ENCODE data around the gene ERO1B. TPM values are rescaled to one million over a fixed set of nuclear protein-coding genes. Genes with fewer than 3 reads are reported as not detected.
A peak's percentile ranks its signal among the peaks of the same experiment; 100 is the strongest.
"Not testable (repeated sequence)": the region's sequence is repeated elsewhere in the genome, so short reads cannot be mapped to it uniquely, and the experiment has no call there.

The ERO1B gene, protein sequence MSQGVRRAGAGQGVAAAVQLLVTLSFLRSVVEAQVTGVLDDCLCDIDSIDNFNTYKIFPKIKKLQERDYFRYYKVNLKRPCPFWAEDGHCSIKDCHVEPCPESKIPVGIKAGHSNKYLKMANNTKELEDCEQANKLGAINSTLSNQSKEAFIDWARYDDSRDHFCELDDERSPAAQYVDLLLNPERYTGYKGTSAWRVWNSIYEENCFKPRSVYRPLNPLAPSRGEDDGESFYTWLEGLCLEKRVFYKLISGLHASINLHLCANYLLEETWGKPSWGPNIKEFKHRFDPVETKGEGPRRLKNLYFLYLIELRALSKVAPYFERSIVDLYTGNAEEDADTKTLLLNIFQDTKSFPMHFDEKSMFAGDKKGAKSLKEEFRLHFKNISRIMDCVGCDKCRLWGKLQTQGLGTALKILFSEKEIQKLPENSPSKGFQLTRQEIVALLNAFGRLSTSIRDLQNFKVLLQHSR
- 10 to 100 TPM in 1 of 9 donors, 1 to 10 TPM in 8; 4.3 to 18.3 (median 7.2) TPM for total RNA-seq
- polyA plus RNA-seq: 10 to 100 TPM in 1 of 3 donors, 1 to 10 TPM in 2; 3.5 to 23.0 (median 5.1) TPM
- long read RNA-seq, donor 1: 0 reads
- long read RNA-seq, donor 2: 0 reads
- long read RNA-seq, donor 3: 0 reads
- long read RNA-seq, donor 4, partial matches to known transcripts: 2 of 4 reads
- long read RNA-seq, donor 4, other reads (novel, unspliced or antisense): 2 of 4 reads
- long read RNA-seq, donor 5, partial matches to known transcripts: 0 of 7 reads
- long read RNA-seq, donor 5, other reads (novel, unspliced or antisense): 7 of 7 reads
- long read RNA-seq, donor 6, partial matches to known transcripts: 1 of 1 reads
- long read RNA-seq, donor 6, other reads (novel, unspliced or antisense): 0 of 1 reads
- long read RNA-seq, donor 7: 0 reads
- long read RNA-seq, donor 8: 0 reads
- long read RNA-seq, donor 9: 0 reads
- long read RNA-seq, donor 10: 0 reads

DNA sequence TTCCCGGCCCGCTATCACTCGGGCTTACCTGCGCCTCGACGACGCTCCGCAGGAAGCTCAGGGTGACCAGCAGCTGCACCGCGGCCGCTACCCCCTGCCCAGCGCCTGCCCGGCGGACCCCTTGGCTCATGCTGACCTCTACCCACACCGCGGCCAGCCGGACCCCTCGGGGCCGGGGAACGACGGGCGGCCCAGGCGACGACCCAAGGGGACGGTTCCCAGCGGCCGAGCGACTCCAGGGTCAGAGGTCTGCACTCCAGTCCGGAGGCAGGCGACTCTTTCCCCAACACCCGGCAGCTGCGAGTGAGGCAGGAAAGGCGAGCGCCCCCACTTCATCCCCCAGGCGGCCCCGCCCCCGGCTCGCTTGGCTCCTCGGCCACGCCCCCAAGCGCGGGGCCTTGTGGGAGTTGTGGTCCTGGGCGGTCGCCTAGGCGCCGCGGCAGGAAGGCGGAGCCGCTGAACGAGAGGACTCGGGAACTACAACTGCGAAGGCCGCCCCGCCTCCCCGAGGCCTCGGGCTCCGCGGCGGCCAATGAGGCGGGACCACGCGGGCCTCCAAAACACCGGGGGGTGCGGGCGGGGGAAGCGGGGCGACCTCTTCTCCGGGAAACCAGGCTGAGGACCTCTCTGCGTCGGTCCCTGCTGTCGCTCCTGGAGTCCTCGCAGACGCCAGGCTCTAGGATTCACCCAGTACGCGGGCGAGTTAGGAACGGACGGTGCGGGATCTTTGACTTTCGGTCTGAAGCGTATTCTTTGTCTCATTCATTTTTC is at the start of gene ERO1B:
Gene ERO1B, minus strand, starts transcription at position 305 of the 771 bp plus-strand sequence. Its CDS starts 175 bp downstream, at position 130.
- Histone ChIP-seq H3K4me3 (peak within 1 kb of the TSS; percentile 63 to 75 (median 74)), H3K27ac (peak within 1 kb of the TSS; percentile 19 to 85 (median 76)), H3K4me1 (replicated peaks in 1 of 2) (peaks cover 9 to 10% of the 10 kb centered on the region in 2 donors), H3K9me3 (replicated peaks in 1 of 3) (no peaks in the 10 kb centered on the region), H3K27me3 (no peaks in the 10 kb centered on the region), H3K36me3 (replicated peaks in 1 of 2) (no peaks in the 10 kb centered on the region)
- peak; percentile 96 to 98 (median 98) for DNase-seq
- intact Hi-C loops (cut with DNase I): no loop called here
- TF ChIP-seq, protein P1, sequence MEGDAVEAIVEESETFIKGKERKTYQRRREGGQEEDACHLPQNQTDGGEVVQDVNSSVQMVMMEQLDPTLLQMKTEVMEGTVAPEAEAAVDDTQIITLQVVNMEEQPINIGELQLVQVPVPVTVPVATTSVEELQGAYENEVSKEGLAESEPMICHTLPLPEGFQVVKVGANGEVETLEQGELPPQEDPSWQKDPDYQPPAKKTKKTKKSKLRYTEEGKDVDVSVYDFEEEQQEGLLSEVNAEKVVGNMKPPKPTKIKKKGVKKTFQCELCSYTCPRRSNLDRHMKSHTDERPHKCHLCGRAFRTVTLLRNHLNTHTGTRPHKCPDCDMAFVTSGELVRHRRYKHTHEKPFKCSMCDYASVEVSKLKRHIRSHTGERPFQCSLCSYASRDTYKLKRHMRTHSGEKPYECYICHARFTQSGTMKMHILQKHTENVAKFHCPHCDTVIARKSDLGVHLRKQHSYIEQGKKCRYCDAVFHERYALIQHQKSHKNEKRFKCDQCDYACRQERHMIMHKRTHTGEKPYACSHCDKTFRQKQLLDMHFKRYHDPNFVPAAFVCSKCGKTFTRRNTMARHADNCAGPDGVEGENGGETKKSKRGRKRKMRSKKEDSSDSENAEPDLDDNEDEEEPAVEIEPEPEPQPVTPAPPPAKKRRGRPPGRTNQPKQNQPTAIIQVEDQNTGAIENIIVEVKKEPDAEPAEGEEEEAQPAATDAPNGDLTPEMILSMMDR (IDR thresholded peaks at IDR 0.05): no peak
- peak; percentile 92 to 94 for TF ChIP-seq POLR2A (IDR thresholded peaks at IDR 0.05)
- 0 to 1% (median 0%) methylated on average over 10 to 81 of the region's 81 CpGs for WGBS, 4 donors

DNA sequence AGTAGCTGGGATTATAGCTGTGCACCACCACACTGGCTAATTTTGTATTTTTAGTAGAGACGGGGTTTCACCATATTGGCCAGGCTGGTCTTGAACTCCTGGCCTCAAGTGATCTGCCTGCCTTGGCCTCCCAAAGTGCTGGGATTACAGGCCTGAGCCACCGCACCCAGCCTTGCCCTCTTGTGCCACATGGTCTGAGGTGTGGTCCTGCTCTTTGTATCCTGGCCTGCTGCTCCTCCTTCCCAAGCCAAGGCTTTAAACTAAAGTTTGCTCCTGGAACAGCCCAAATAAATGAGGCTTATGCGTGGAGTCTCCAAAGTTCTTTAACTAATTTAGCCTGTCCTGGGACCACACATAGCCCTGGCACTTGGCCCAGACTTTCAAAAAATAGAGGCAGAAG is 49.7 kb upstream of the ERO1B start:
- intact Hi-C loops (cut with DNase I); H3K4me3 ChIP-seq: not testable (repeated sequence)
- WGBS, 4 donors: 81 to 88% (median 85%) methylated on average over 2 to 3 of the region's 3 CpGs

DNA sequence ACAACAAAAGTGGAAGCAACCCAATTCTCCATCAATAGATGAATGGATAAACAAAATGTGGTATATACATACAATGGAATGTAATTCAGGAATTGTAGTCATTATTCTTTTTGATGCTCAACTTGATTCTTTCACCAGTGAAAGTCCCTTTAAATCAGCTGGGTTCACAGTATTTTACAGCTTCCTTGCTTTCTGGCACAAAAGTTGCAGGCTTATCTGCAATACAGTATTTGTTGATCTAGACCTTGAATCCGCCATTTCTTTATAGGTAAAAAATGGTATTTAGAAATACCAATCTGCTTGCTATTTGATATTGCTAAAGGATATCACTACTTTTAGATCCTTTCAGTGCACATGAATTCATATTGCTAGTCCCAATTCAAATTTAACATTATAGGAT is 44.7 kb upstream of the ERO1B start:
- Histone ChIP-seq H3K27ac (no peak overlapping the region), H3K27me3 (no peaks in the 10 kb centered on the region), H3K36me3 (replicated peaks in 1 of 2) (no peaks in the 10 kb centered on the region), H3K4me1 (replicated peaks in 1 of 2) (no peaks in the 10 kb centered on the region), H3K9me3 (replicated peaks in 1 of 3) (peaks cover 0 to 15% (median 11%) of the 10 kb centered on the region in 3 donors), H3K4me3 (no peak overlapping the region)
- TF ChIP-seq, protein P1 (IDR thresholded peaks at IDR 0.05): no peak
- no peak for TF ChIP-seq POLR2A (IDR thresholded peaks at IDR 0.05)
- 0 to 48% (median 0%) methylated on average over 1 of the region's 1 CpG for WGBS, 4 donors
- DNase-seq: no peak
- intact Hi-C loops (cut with DNase I): no loop called here

More for the DNA sequence above, 49.7 kb upstream of the ERO1B start:
- not testable (repeated sequence) for H3K4me1 ChIP-seq (replicated peaks in 1 of 2); H3K27me3 ChIP-seq; H3K36me3 ChIP-seq (replicated peaks in 1 of 2); H3K27ac ChIP-seq; H3K9me3 ChIP-seq (replicated peaks in 1 of 3); DNase-seq

DNA sequence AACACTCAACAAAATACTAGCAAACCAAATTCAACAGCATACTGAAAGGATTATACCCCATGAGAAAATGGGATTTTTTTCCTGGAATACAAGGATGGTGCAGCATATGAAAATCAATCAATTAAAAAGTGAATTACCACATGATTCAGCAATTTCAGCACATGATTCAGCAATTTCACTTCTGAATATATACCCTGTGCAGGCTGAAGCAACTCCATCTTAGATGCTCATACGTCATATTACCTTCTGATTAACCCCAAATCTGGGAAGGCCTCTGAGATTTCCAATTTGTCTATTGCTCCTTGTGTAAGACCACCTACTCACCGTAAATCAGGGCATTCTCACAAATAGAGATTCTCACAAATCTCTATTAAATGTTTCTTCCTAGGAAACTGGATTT is 43.8 kb upstream of the ERO1B start:
- no peak for TF ChIP-seq POLR2A (IDR thresholded peaks at IDR 0.05)
- TF ChIP-seq, protein P1 (IDR thresholded peaks at IDR 0.05): no peak
- intact Hi-C loops (cut with DNase I): no loop called here
- no peaks in the 10 kb centered on the region for H3K27me3 ChIP-seq
- no peaks in the 10 kb centered on the region for H3K4me1 ChIP-seq (replicated peaks in 1 of 2)
- H3K9me3 ChIP-seq (replicated peaks in 1 of 3): peaks cover 0 to 15% (median 11%) of the 10 kb centered on the region in 3 donors
- WGBS, 4 donors: 82 to 94% (median 87%) methylated on average over 2 of the region's 2 CpGs
- H3K27ac ChIP-seq: no peak overlapping the region
- H3K36me3 ChIP-seq (replicated peaks in 1 of 2): no peaks in the 10 kb centered on the region
- DNase-seq: no peak
- no peak overlapping the region for H3K4me3 ChIP-seq
